ENCODE measurements around the gene HSPA1A.
"Not testable (repeated sequence)": the region's sequence is repeated elsewhere in the genome, so short reads cannot be mapped to it uniquely, and the experiment has no call there.

The HSPA1A gene

DNA sequence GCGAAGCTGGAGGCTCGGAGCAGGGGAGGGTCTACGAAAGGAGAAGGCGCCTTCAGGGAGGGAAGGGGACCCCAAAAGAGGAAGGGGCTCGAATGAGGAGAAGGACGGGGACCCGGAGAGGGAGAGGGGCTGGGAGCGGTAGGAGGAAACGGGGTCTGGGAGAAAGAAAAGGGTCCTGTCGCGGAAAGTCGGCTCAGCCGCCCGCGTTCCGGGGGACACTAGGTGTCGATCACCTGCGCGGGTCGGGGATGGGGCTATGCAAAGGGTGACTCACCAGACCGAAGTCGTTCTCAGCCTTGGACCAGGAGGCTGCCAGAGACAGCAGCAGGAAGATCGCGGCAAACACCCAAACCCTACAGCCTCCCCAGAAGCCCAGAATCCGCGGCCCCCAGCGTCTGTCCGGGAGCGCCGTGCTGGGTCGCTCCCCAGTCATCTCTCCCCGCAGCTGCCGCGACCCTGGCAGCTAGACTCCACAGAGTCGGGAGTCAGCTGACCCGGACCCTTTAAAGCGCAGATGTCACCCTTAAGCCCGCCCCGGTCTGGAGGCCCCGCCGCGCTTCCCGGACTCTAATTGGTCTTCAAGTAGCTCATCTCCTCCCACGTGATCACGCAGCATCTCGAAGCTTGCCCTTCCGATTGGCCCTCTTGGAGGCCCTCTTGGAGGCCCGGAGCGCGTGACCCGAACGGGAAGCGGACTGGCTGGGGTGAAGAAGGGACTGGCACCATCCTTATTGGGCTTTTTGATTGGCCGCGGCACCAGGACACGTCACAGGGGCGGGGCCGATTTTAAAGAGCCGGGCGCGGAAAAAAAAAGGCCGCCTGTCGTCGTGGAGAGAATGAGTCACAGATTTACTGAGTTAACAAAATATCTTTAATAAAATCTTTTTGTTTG is 47.2 kb downstream of the HSPA1A start, which contains the start of gene NEU1:
TSS of gene NEU1 (minus strand) at position 478 of the 892 bp plus-strand sequence. CDS start at position 433, 45 bp downstream.
- DNase-seq (ENCODE audit: low read depth in 2 of 3, low spot score in 2 of 3) = peak; percentile 87 to 97 (median 93)

DNA sequence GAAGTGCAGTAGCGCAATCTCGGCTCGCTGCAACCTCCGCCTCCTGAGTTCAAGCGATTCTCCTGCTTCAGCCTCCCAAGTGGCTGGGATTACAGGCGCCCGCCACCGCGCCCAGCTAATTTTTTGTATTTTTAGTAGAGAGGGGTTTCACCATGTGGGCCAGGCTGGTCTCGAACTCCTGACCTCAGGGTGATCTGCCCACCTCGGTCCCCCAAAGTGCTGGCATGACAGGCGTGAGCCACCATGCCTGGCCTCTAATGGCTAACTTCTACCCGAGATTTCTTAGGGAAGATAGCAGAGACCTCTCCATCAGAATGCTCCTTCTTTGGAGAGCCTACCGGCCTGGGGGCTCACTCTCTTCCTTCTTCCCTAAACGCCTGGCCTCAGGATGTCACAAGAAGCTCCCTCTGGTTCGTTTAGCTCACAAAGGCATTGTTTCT is 48.8 kb downstream of the HSPA1A start:
- not testable (repeated sequence) for DNase-seq (ENCODE audit: low read depth in 2 of 3, low spot score in 2 of 3)

- no peak for DNase-seq (ENCODE audit: low read depth in 2 of 3, low spot score in 2 of 3)
These were observed 49.5 kb downstream of the HSPA1A start for GRCh38 chr6:31864818-31865204.

GRCh38 chr6:31865205-31866118 is 50.1 kb downstream of the HSPA1A start:
- no peak for DNase-seq (ENCODE audit: low read depth in 2 of 3, low spot score in 2 of 3)

Measured in activated CD8-positive, alpha-beta memory T cell treated with anti-CD3 and anti-CD28 coated beads for 48 hours (primary cell).